NCI-H1105 (cell line): ENCODE data around the gene PLXNA2.

Experiments used
- DNase-seq: peaks from one replicate; lab custom pipeline; 2025; lab: John Stamatoyannopoulos, UW

PLXNA2 gene, protein sequence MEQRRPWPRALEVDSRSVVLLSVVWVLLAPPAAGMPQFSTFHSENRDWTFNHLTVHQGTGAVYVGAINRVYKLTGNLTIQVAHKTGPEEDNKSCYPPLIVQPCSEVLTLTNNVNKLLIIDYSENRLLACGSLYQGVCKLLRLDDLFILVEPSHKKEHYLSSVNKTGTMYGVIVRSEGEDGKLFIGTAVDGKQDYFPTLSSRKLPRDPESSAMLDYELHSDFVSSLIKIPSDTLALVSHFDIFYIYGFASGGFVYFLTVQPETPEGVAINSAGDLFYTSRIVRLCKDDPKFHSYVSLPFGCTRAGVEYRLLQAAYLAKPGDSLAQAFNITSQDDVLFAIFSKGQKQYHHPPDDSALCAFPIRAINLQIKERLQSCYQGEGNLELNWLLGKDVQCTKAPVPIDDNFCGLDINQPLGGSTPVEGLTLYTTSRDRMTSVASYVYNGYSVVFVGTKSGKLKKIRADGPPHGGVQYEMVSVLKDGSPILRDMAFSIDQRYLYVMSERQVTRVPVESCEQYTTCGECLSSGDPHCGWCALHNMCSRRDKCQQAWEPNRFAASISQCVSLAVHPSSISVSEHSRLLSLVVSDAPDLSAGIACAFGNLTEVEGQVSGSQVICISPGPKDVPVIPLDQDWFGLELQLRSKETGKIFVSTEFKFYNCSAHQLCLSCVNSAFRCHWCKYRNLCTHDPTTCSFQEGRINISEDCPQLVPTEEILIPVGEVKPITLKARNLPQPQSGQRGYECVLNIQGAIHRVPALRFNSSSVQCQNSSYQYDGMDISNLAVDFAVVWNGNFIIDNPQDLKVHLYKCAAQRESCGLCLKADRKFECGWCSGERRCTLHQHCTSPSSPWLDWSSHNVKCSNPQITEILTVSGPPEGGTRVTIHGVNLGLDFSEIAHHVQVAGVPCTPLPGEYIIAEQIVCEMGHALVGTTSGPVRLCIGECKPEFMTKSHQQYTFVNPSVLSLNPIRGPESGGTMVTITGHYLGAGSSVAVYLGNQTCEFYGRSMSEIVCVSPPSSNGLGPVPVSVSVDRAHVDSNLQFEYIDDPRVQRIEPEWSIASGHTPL (N-terminal part only)

DNA sequence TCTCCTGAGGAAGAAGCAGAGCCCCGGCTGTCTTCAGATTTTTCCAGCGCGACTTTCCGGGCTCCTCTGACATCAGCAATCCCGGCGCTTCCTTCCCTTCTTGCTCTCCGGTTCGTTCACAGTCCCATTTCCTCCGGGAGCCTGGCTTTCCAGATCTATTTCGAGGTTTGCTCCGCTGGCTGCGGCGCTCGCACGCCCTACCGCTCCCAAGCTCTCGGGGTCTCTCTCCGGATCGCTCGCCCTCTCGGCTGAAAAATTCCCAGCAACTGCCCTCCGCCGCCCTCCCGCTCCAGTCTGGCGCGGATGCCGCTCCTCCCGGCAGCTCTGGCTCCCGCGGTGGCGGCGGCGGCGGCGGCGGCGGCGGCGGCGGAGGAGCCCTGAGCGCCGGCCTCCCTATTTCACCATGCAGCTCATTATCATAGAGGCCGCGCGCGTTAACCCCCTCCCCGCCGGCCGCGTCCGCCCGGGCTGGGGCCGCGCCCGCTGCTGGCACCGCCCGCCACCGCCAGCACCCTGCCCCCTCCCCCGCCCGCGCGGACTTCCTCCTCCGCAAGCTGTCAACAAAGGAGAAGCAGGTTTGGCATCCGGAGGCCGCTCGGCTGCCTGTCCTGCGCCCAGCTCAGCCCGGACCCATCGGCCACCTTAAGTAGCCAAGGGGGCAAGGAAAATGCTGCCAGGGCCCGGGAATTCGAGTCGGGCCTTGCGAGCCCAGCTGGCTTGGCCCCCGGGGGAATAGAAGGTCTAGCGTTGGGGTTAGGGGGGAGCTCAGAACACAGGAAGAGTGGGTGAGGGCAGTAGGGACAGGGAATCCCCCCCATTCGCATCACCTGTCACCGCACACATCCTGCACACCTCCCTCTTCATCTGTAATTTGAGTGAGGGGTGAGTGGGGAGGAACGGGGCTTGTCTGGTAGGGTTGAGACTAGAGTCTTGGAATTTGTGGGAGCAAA is at the start of gene PLXNA2:
Gene PLXNA2, minus strand, starts transcription at position 418 of the 950 bp plus-strand sequence. CDS start 26,462 bp downstream, outside the sequence.
- DNase-seq = peak; percentile 62

DNA sequence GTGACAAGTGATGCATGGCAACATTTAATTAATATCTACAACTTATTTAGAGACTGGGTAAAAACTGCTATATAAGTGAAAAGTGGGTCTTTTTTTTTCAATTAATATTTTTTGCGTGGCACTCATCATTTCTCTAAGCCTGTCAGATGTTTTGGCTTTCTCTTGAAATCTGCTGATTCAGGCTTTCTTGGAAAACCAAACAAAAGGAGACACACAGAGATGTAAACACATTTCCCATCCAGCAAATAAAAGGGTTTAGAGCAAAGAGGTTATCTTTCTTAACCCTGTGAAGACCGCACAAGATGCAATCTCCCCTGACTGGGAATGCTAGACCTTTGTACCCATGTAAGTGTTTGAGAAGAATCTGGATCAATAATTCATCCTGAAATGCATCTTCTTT is 48.7 kb upstream of the PLXNA2 start:
- DNase-seq = no peak

- no peak for DNase-seq
Observed at GRCh38 chr1:208291923-208292711, 47.9 kb upstream of the PLXNA2 start.

DNA sequence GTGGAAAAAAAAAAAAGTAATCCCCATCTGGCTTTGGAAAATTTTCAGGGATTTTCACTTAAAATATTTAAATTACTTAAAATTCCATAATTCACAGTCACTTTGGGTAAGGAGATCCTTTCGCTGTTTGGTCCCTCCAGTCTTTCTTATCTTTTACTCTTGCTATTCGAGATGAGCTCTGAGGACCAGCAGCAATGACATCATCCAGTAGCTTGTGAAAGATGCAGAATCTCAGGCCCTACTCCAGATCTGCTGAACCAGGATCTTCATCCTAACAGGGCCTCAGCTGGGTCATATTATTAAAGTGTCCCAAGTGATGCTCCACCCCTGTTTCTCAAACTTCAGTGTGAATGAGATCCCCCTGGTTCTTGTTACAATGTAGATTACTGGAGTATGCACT is 46.9 kb upstream of the PLXNA2 start:
- no peak for DNase-seq

DNA sequence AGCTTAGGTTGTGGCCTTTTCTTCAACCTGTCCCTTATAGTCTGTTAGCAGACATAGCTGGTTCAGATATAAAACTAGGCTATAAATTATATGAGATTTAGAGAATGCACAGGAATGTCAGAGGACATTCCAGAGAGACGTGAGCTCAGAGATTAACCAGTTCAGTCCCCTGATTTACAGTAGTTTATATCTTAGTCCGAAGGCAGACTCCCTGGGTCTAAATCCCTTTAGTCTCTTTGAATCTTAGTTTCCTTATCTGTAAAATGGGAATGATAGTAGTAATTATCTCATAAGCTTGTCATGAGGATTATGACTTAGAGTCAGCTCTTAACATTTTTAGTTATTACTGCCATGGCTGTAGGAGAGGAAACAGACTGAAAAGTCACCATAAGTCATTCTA is 45.5 kb upstream of the PLXNA2 start:
- no peak for DNase-seq

DNA sequence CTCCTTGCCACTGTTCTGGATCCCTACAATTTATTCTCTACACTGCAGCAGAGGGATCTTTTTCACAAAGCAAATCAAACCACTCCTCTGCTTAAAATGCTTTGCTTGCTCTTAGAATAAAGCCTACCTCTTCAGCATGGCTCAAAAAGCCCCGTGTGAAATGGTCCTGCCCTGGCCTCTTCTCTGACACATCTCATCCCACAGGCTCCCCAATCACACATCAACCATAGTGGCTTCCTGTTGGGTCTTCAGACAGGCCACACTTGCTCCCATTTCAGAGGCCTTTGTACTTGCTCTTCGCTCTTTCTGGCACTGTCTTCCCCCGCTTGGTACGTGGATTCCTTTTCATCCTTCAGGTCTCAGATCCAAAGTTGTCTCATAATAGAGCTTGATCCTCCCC is 44.3 kb upstream of the PLXNA2 start:
- no peak for DNase-seq

GRCh38 chr1:208280681-208281450 is 36.7 kb upstream of the PLXNA2 start:
- no peak for DNase-seq

DNA sequence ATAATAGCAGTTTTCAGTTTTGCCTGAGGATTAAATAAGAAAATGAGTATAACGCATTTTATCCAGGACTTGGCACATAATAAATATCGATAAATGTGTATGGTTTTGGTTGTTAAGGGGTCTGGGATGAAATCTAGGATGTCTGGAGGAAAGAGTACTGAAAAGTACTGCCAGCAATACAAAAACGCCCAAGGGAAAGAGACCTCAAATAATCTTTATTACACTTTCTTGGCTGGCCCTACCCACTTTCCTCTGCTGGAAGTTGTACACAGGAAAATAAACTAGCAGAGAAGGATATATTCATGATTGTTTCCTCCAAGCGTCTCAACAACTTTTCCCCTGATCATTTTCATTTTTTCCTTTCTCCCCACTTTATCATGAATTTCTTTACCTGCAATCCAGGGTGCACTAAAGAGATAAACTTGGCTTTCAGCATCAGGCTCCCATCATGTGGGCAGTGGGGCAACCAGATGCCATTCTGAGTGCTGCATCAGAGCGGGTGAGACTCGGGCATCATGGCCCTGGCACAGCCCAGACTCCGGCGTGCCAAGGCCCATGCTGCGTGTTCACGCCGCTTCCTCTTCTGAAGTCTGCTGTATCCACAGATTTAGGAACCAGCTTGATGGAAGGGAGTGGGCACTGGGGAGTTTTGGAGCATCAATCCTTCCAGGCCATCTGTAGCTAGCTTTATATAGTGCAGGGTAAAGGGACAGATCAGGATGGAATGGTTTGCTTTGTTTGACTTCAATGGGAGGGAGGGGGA is 35.8 kb upstream of the PLXNA2 start:
- DNase-seq = no peak

- DNase-seq = no peak
Observed at GRCh38 chr1:208278638-208279037, 34.5 kb upstream of the PLXNA2 start.

DNA sequence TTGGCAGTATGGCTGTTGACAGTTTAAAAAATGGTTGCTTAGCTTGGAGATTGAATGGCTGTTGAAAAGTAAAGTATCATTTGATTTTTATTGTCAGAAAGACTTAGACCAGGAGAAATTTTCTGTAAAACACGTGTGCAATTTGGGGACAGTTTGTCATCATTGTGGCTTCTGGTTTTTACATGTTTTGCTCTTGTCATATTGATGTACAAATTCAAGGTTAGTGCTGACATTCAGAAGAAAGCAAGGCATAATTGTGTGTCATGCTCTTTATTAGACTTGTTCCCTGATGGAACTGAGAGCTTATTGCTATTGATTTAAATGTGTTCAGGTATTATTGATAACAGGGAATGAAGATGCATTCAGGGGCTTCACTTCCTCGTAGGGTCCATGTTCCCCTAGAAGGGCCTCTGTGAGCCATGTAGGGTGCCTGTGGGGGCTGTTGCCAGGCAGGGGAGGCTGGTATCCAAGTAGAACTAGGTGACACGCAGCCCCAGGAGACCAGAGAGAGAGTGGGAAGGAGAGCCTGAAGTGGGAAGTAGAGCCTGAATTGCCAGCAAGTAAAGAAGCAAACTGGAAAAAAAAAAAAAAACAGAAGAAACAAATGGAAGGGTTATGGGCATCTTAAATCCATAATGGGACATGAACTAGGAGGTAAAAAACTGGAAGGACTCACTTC is 32.7 kb upstream of the PLXNA2 start:
- DNase-seq = no peak

DNA sequence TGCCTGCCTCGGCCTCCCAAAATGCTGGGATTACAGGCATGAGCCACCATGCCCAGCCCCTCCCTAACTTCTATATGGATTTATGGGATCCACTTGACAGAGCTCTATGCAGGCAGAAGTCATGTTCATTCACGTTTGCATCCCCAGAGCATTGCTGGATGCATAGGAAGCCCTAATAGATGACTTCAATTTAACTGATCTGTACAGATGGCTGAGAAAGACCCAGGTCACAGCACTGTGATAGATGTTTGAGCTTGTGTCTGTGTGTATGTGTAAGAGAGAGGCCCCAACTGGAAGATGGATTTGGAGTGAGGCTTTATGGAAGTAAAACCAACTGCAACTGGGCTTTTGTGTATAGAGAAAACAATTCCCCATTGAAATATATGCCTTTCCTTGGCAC is 30.9 kb upstream of the PLXNA2 start:
- no peak for DNase-seq

- no peak for DNase-seq
Observed at GRCh38 chr1:208273386-208274017, 29.3 kb upstream of the PLXNA2 start.

DNA sequence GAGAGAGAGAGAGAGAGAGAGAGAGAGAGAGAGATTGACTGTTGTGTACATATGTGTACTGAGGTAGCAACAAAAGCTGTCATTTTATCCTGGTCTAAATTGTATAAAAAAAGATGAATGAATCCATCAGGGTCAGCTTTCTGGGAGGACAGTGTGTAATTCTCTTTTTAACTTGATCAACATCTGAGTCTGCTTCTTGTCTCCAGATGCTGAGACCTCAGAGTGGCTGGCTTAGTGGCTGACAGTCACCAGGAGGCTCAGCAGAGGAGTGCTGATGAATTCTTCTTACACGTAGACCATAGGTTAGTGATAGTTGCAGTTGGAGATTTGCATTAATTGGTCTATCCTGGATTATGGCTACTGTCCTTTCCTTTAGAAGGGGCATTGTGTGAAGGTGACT is 28.5 kb upstream of the PLXNA2 start:
- no peak for DNase-seq

GRCh38 chr1:208272311-208272710 is 28.1 kb upstream of the PLXNA2 start:
- no peak for DNase-seq

GRCh38 chr1:208271236-208271635 is 27.1 kb upstream of the PLXNA2 start:
- DNase-seq = no peak

DNA sequence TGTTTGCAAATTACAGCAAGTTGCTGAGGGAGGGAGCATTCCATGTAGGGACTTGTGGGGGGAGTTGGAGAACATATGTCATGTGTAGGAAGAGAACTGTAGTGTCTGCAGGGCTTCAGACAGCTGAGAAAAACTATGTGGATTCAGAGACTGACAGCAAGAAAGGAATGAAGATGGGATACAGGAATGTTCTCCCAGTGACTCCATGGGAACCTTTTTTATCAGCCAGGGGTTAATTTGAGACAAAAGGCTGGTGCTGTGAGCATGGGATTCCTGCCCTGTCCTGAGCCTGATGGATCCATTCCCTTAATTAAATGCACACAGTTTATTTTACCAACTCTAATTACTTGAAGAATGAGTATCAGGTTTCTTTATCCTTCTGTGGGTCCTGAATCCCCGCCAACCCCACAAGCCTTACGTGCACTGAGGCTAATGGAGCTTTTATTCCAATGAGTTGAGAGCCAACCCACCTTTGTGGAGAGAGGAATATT is 26.5 kb upstream of the PLXNA2 start:
- DNase-seq = peak; percentile 78

GRCh38 chr1:208269338-208269666 is 25.1 kb upstream of the PLXNA2 start:
- DNase-seq = no peak
